IMR-90 (cell line): Measurements from ENCODE around the gene PRKCSH. TPM values are rescaled to one million over a fixed set of nuclear protein-coding genes. Genes with fewer than 3 reads are reported as not detected.

Source experiments
- ATAC-seq: fragments of 200-7000 bp; cut with Tn5 transposase; 2 replicates; pipeline ENCODE4 v1.9.1; 2020; ENCODE audit warnings: low read depth, mild to moderate bottlenecking, moderate library complexity
- BruUV-seq: library from RNA; stranded (reverse); fragments of 400-500 nt; replicated peaks from 2 replicates; lab custom pipeline; 2021; lab: Mats Ljungman, UMichigan
- CTCF ChIA-PET: fragments of 300-600 bp; formaldehyde crosslinking; extraction: SDS; loops from one replicate; lab custom pipeline; 2021; ENCODE audit warnings: antibody characterized with exemption; lab: Yijun Ruan, JAX
- POLR2A ChIA-PET: fragments of 300-600 bp; sonication (Branson Sonifier 250); formaldehyde crosslinking; loops from one replicate; lab custom pipeline; 2022; ENCODE audit warnings: antibody characterized with exemption; ENCODE audit not compliant: unreplicated experiment; lab: Charles Lee
- DNase-seq: peaks from one replicate; pipeline ENCODE4 v3.0.0; 2013
- H2AFZ ChIP-seq: replicated peaks from 2 replicates; pipeline ENCODE3; 2013; ENCODE audit warnings: low read length, mild to moderate bottlenecking; ENCODE audit not compliant: poor library complexity
- H2AK5ac ChIP-seq: 2 replicates; pipeline ENCODE4 v1.6.1; 2013; ENCODE audit warnings: low read depth, low read length, inconsistent platforms
- H2AK9ac ChIP-seq: replicated peaks from 2 replicates; pipeline ENCODE3; 2013; ENCODE audit warnings: mild to moderate bottlenecking, low read depth, low read length, moderate library complexity; ENCODE audit not compliant: poor library complexity
- H2BK120ac ChIP-seq: 2 replicates; pipeline ENCODE4 v1.6.1; 2013; ENCODE audit warnings: low read depth, low read length, inconsistent platforms
- H2BK15ac ChIP-seq: 3 replicates; pipeline ENCODE4 v1.6.1; 2013; ENCODE audit warnings: low read depth, low read length, inconsistent platforms
- H2BK20ac ChIP-seq: 2 replicates; pipeline ENCODE4 v1.6.1; 2013; ENCODE audit warnings: low read depth, mild to moderate bottlenecking, inconsistent platforms, low read length, moderate library complexity
- H2BK5ac ChIP-seq: 2 replicates; pipeline ENCODE4 v1.6.1; 2013; ENCODE audit warnings: mild to moderate bottlenecking, low read depth, low read length, inconsistent platforms; ENCODE audit not compliant: poor library complexity, severe bottlenecking
- H3K14ac ChIP-seq: replicated peaks from 2 replicates; pipeline ENCODE4 v1.6.1; 2013; ENCODE audit warnings: low read depth, low read length, inconsistent platforms
- H3K18ac ChIP-seq: 2 replicates; pipeline ENCODE4 v1.6.1; 2013; ENCODE audit warnings: low read depth, low read length, control low read depth
- H3K23ac ChIP-seq: 2 replicates; pipeline ENCODE4 v1.6.1; 2013; ENCODE audit warnings: low read depth, low read length, inconsistent platforms
- H3K27ac ChIP-seq: 2 replicates; pipeline ENCODE4 v1.5.1; 2013; ENCODE audit warnings: mild to moderate bottlenecking, control low read depth, low read length; ENCODE audit not compliant: insufficient read depth
- H3K27me3 ChIP-seq: 2 replicates; pipeline ENCODE4 v1.6.1; 2013; ENCODE audit warnings: low read length; ENCODE audit not compliant: control insufficient read depth, insufficient read depth
- H3K36me3 ChIP-seq: 2 replicates; pipeline ENCODE4 v1.6.1; 2013; ENCODE audit warnings: low read length, mixed read lengths; ENCODE audit not compliant: control insufficient read depth, insufficient read depth
- H3K4ac ChIP-seq: 2 replicates; pipeline ENCODE4 v1.6.1; 2013; ENCODE audit warnings: low read depth, low read length, inconsistent platforms
- H3K4me1 ChIP-seq: 2 replicates; pipeline ENCODE4 v1.6.1; 2013; ENCODE audit warnings: low read length, mixed read lengths; ENCODE audit not compliant: control insufficient read depth, insufficient read depth
- H3K4me2 ChIP-seq: 2 replicates; pipeline ENCODE4 v1.6.1; 2013; ENCODE audit warnings: low read depth, mild to moderate bottlenecking, control low read depth, low read length, moderate library complexity
- H3K4me3 ChIP-seq: 2 replicates; pipeline ENCODE4 v1.5.1; 2013; ENCODE audit warnings: low read depth, mild to moderate bottlenecking, control low read depth, low read length, moderate library complexity; ENCODE audit not compliant: insufficient read depth
- H3K56ac ChIP-seq: 2 replicates; pipeline ENCODE4 v1.6.1; 2013; ENCODE audit warnings: low read length, inconsistent platforms; ENCODE audit not compliant: insufficient read depth; ENCODE audit errors: extremely low read depth
- H3K79me1 ChIP-seq, 2 experiments: 2 replicates each; pipeline ENCODE4 v1.6.1; 2013; ENCODE audit warnings: low read length in 2 of 2, inconsistent platforms in 1 of 2, low read depth in 1 of 2
- H3K9ac ChIP-seq: 2 replicates; pipeline ENCODE4 v1.6.1; 2013; ENCODE audit warnings: low read depth, low read length, control low read depth
- H3K9me1 ChIP-seq: 2 replicates; pipeline ENCODE4 v1.6.1; 2013; ENCODE audit warnings: low read length, inconsistent platforms; ENCODE audit not compliant: insufficient read depth
- H3K9me3 ChIP-seq: 2 replicates; pipeline ENCODE4 v1.6.1; 2013; ENCODE audit warnings: low read length; ENCODE audit not compliant: control insufficient read depth, insufficient read depth
- H4K20me1 ChIP-seq: 2 replicates; pipeline ENCODE4 v1.6.1; 2013; ENCODE audit warnings: low read length, inconsistent platforms; ENCODE audit not compliant: insufficient read depth
- H4K5ac ChIP-seq: 2 replicates; pipeline ENCODE4 v1.6.1; 2013; ENCODE audit warnings: mild to moderate bottlenecking, low read depth, low read length, control low read depth
- H4K8ac ChIP-seq, 2 experiments: 2 replicates each; pipeline ENCODE4 v1.6.1; 2013; ENCODE audit warnings: low read depth in 2 of 2, low read length in 2 of 2, control low read depth in 1 of 2, inconsistent platforms in 1 of 2
- H4K91ac ChIP-seq: 2 replicates; pipeline ENCODE4 v1.6.1; 2013; ENCODE audit warnings: low read depth, low read length, inconsistent platforms; ENCODE audit not compliant: insufficient read depth
- BHLHE40 ChIP-seq: fragments of 150-350 bp; IDR thresholded peaks from 2 replicates; pipeline ENCODE4 v1.6.1; 2016; ENCODE audit warnings: mild to moderate bottlenecking, low read depth, low read length
- CEBPB ChIP-seq: IDR thresholded peaks from 2 replicates; pipeline ENCODE4 v1.6.1; 2012; ENCODE audit warnings: low read depth, low read length, improper control_type of control experiment
- CHD1 ChIP-seq: IDR thresholded peaks from 2 replicates; pipeline ENCODE4 v1.6.1; 2012; ENCODE audit warnings: low read depth, low read length, improper control_type of control experiment
- FOS ChIP-seq: fragments of 150-350 bp; IDR thresholded peaks from 2 replicates; pipeline ENCODE4 v1.6.1; 2016; ENCODE audit warnings: low read depth, low read length
- MAFK ChIP-seq: IDR thresholded peaks from 2 replicates; pipeline ENCODE4 v1.6.1; 2012; ENCODE audit warnings: low read depth, low read length, improper control_type of control experiment
- MAZ ChIP-seq: IDR thresholded peaks from 2 replicates; pipeline ENCODE4 v1.6.1; 2012; ENCODE audit warnings: low read depth, mild to moderate bottlenecking, low read length, improper control_type of control experiment, moderate library complexity, borderline replicate concordance
- MXI1 ChIP-seq: IDR thresholded peaks from 2 replicates; pipeline ENCODE4 v1.6.1; 2012; ENCODE audit warnings: low read depth, mild to moderate bottlenecking, low read length, moderate library complexity, borderline replicate concordance
- NFE2L2 ChIP-seq: fragments of 150-350 bp; IDR thresholded peaks from 2 replicates; pipeline ENCODE4 v1.6.1; 2016; ENCODE audit warnings: low read depth, mild to moderate bottlenecking, low read length
- POLR2A ChIP-seq: IDR thresholded peaks from 2 replicates; pipeline ENCODE4 v1.6.1; 2012; ENCODE audit warnings: mild to moderate bottlenecking, low read depth, low read length
- RAD21 ChIP-seq: IDR thresholded peaks from 2 replicates; pipeline ENCODE4 v1.6.1; 2012; ENCODE audit warnings: low read length, improper control_type of control experiment
- RCOR1 ChIP-seq: IDR thresholded peaks from 2 replicates; pipeline ENCODE4 v1.6.1; 2012; ENCODE audit warnings: mild to moderate bottlenecking, low read length, improper control_type of control experiment; ENCODE audit not compliant: insufficient replicate concordance
- RFX5 ChIP-seq: IDR thresholded peaks from 2 replicates; pipeline ENCODE4 v1.8.0; 2012; ENCODE audit warnings: low read depth, mild to moderate bottlenecking, low read length, moderate library complexity
- SMC3 ChIP-seq: fragments of 150-350 bp; IDR thresholded peaks from 2 replicates; pipeline ENCODE4 v1.6.1; 2016; ENCODE audit warnings: low read depth, mild to moderate bottlenecking, antibody characterized with exemption, low read length, moderate library complexity
- USF2 ChIP-seq: fragments of 150-350 bp; IDR thresholded peaks from 2 replicates; pipeline ENCODE4 v1.6.1; 2017; ENCODE audit warnings: mild to moderate bottlenecking, antibody characterized with exemption, low read length, low read depth
- WGBS, 2 experiments: methylation state at CpG; one replicate each; pipeline versions ENCODE4 v1.1.5 to v1.1.7; 2013; ENCODE audit warnings: missing lambda C conversion rate in 2 of 2; ENCODE audit not compliant: insufficient read length in 1 of 2; ENCODE audit errors: extremely low coverage in 2 of 2; 5-methylcytosine and 5-hydroxymethylcytosine counted together
- dilution Hi-C: fragments of 300-500 bp; cut with HindIII; formaldehyde crosslinking; loops from one replicate; pipeline ENCODE4 v1.14.3; 2018; ENCODE audit warnings: low sequenced_read_pairs; ENCODE audit not compliant: unreplicated experiment
- in situ Hi-C: fragments of 300-500 bp; cut with MboI; formaldehyde crosslinking; loops from 3 replicates; pipeline ENCODE4 v1.14.3; 2019; ENCODE audit warnings: low sequenced_read_pairs, inconsistent platforms, mixed read lengths
- intact Hi-C: fragments of 100-400 bp; cut with micrococcal nuclease; formaldehyde crosslinking; loops from 2 replicates; pipeline ENCODE4 v1.10.0; 2022
- polyA plus RNA-seq, 3 experiments: library from polyadenylated mRNA; depleted of rRNA; stranded (reverse); fragments of >200 nt; gene quantifications; 2 replicates each; pipeline ENCODE4 v1.2.3, GENCODE V29; 2012; ENCODE audit warnings: low replicate concordance in 1 of 3
- total RNA-seq: library from RNA; depleted of rRNA; stranded (reverse); fragments of >200 nt; gene quantifications from 2 replicates; pipeline ENCODE4 v1.2.3, GENCODE V29; 2012
- TF ChIP-seq, protein P1 (sequence below): conservative IDR thresholded peaks from 2 replicates; pipeline ENCODE4 v1.5.1; 2012; ENCODE audit warnings: mild to moderate bottlenecking, low read depth, low read length, improper control_type of control experiment
- TF ChIP-seq, protein P2 (sequence below): fragments of 150-350 bp; IDR thresholded peaks from 2 replicates; pipeline ENCODE4 v1.6.1; 2016; ENCODE audit warnings: low read depth, mild to moderate bottlenecking, low read length, moderate library complexity, borderline replicate concordance

The PRKCSH gene
- total and polyA plus RNA-seq, 2 of the 4 experiments (the other 2 are of a cell fraction), result 36.0 to 252 TPM

GRCh38 chr19:11416346-11417052 is 18.9 kb upstream of the PRKCSH start:
- no peak overlapping the region for H3K56ac ChIP-seq
- no peaks in the 10 kb centered on the region for H3K9me1 ChIP-seq
- intact Hi-C loops (no loop called here), in situ Hi-C loops (no loop called here), dilution Hi-C loops (no loop called here)
- H2AK9ac ChIP-seq, result no peak overlapping the region
- no peak overlapping the region for H4K91ac ChIP-seq
- H3K9ac ChIP-seq, result no peak overlapping the region
- no peak overlapping the region for H2AFZ ChIP-seq
- DNase-seq (no peak), ATAC-seq (no peak)
- no peak overlapping the region for H2BK5ac ChIP-seq
- H2BK20ac ChIP-seq, result no peak overlapping the region
- H4K5ac ChIP-seq, result no peak overlapping the region
- no peak overlapping the region for H3K27ac ChIP-seq
- H3K4me1 ChIP-seq, result peaks cover 2% of the 10 kb centered on the region; the same call in 1 of the 2 replicates
- H2BK15ac ChIP-seq, result no peak overlapping the region
- POLR2A ChIA-PET, result no interaction called here
- no peaks in the 10 kb centered on the region for H3K9me3 ChIP-seq
- no peak overlapping the region for H3K4me3 ChIP-seq
- H3K4me2 ChIP-seq, result no peak overlapping the region
- CTCF ChIA-PET, result interaction anchor here (0.6 to 1.2 kb wide), 3 partner anchors 19 to 108 kb away, joined by 3 read pairs; partner anchors contain the start of gene PRKCSH
- H3K18ac ChIP-seq, result no peak overlapping the region
- no peak overlapping the region for H3K23ac ChIP-seq
- peaks cover 23% of the 10 kb centered on the region for H3K27me3 ChIP-seq
- H4K20me1 ChIP-seq, result no peaks in the 10 kb centered on the region
- 79% methylated on average over 2 of the region's 17 CpGs; no CpG with 5 or more reads in 1 of the 2 experiments for WGBS, 2 experiments
- no peaks in the 10 kb centered on the region for H3K36me3 ChIP-seq
- BruUV-seq, result no TSS peak
- no peaks in the 10 kb centered on the region for H3K79me1 ChIP-seq
- no peak for TF ChIP-seq BHLHE40
- no peak for TF ChIP-seq POLR2A
- TF ChIP-seq MAZ, result no peak
- no peak for TF ChIP-seq RCOR1
- no peak for TF ChIP-seq FOS
- no peak for TF ChIP-seq NFE2L2
- TF ChIP-seq, protein P1, sequence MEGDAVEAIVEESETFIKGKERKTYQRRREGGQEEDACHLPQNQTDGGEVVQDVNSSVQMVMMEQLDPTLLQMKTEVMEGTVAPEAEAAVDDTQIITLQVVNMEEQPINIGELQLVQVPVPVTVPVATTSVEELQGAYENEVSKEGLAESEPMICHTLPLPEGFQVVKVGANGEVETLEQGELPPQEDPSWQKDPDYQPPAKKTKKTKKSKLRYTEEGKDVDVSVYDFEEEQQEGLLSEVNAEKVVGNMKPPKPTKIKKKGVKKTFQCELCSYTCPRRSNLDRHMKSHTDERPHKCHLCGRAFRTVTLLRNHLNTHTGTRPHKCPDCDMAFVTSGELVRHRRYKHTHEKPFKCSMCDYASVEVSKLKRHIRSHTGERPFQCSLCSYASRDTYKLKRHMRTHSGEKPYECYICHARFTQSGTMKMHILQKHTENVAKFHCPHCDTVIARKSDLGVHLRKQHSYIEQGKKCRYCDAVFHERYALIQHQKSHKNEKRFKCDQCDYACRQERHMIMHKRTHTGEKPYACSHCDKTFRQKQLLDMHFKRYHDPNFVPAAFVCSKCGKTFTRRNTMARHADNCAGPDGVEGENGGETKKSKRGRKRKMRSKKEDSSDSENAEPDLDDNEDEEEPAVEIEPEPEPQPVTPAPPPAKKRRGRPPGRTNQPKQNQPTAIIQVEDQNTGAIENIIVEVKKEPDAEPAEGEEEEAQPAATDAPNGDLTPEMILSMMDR, result no peak
- no peak for TF ChIP-seq MAFK
- TF ChIP-seq MXI1, result no peak
- no peak for TF ChIP-seq CEBPB
- TF ChIP-seq USF2, result no peak
- no peak for TF ChIP-seq SMC3
- TF ChIP-seq CHD1, result no peak
- TF ChIP-seq RAD21, result no peak
- no peak for TF ChIP-seq RFX5
- TF ChIP-seq, protein P2, sequence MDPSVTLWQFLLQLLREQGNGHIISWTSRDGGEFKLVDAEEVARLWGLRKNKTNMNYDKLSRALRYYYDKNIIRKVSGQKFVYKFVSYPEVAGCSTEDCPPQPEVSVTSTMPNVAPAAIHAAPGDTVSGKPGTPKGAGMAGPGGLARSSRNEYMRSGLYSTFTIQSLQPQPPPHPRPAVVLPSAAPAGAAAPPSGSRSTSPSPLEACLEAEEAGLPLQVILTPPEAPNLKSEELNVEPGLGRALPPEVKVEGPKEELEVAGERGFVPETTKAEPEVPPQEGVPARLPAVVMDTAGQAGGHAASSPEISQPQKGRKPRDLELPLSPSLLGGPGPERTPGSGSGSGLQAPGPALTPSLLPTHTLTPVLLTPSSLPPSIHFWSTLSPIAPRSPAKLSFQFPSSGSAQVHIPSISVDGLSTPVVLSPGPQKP, result no peak
- H4K8ac ChIP-seq, result no peak overlapping the region
- no peak overlapping the region for H2BK120ac ChIP-seq
- no peak overlapping the region for H3K4ac ChIP-seq
- no peak overlapping the region for H3K14ac ChIP-seq
- no peak overlapping the region for H2AK5ac ChIP-seq
